Brain microvascular endothelial cell (primary cell): Measurements from ENCODE around the gene ADARB2.

Experiments used
- DNase-seq: peaks from one replicate; pipeline ENCODE4 v3.0.0-alpha.2; 2020
- H3K27ac ChIP-seq: fragments of 250-450 bp; sonication (Bioruptor Pico); 2 replicates; pipeline ENCODE4 v1.5.1; 2020; ENCODE audit warnings: mild to moderate bottlenecking, moderate library complexity
- H3K27me3 ChIP-seq: fragments of 250-450 bp; sonication (Bioruptor Pico); replicated peaks from 2 replicates; pipeline ENCODE4 v1.5.1; 2020; ENCODE audit warnings: mild to moderate bottlenecking
- H3K36me3 ChIP-seq: fragments of 250-450 bp; sonication (Bioruptor Pico); replicated peaks from 2 replicates; pipeline ENCODE4 v1.5.1; 2020; ENCODE audit warnings: mild to moderate bottlenecking
- H3K4me3 ChIP-seq: 2 replicates; pipeline ENCODE4 v1.5.1; 2011; ENCODE audit warnings: low read depth, mild to moderate bottlenecking, control low read depth, low read length, moderate library complexity
- CTCF ChIP-seq: IDR thresholded peaks from 2 replicates; pipeline ENCODE4 v1.5.1; 2011; ENCODE audit warnings: low read depth, mild to moderate bottlenecking, moderate library complexity, low read length, control low read depth, inconsistent platforms; ENCODE audit errors: missing control alignments
- in situ Hi-C: cut with HindIII; loops from 2 replicates; pipeline ENCODE4 v1.10.0; 2017; ENCODE audit warnings: low sequenced_read_pairs, low pct_ligation_motif_present

The ADARB2 gene

GRCh38 chr10:1189166-1190051 is 547.9 kb downstream of the ADARB2 start:
- in situ Hi-C loops: no loop called here
- TF ChIP-seq CTCF: no peak

GRCh38 chr10:1188558-1189135 is 548.7 kb downstream of the ADARB2 start:
- no peak for DNase-seq
- H3K36me3 ChIP-seq: no peaks in the 10 kb centered on the region
- H3K27me3 ChIP-seq: no peaks in the 10 kb centered on the region
- no peak for TF ChIP-seq CTCF
- no peak overlapping the region for H3K4me3 ChIP-seq
- H3K27ac ChIP-seq: no peak overlapping the region
- in situ Hi-C loops: no loop called here

More at GRCh38 chr10:1189166-1190051, 547.9 kb downstream of the ADARB2 start:
- Histone ChIP-seq H3K27me3 (no peaks in the 10 kb centered on the region), H3K36me3 (no peaks in the 10 kb centered on the region), H3K4me3 (no peak overlapping the region), H3K27ac (no peak overlapping the region)
- no peak for DNase-seq

GRCh38 chr10:1187855-1188557 is 549.3 kb downstream of the ADARB2 start:
- H3K4me3 ChIP-seq: no peak overlapping the region
- H3K36me3 ChIP-seq: no peaks in the 10 kb centered on the region
- H3K27ac ChIP-seq: no peak overlapping the region
- in situ Hi-C loops: no loop called here
- no peaks in the 10 kb centered on the region for H3K27me3 ChIP-seq
- DNase-seq: no peak
- no peak for TF ChIP-seq CTCF

GRCh38 chr10:1187151-1187854 is 550.0 kb downstream of the ADARB2 start:
- DNase-seq: no peak
- no peak for TF ChIP-seq CTCF
- in situ Hi-C loops: no loop called here
- no peak overlapping the region for H3K4me3 ChIP-seq
- H3K27me3 ChIP-seq: no peaks in the 10 kb centered on the region
- no peak overlapping the region for H3K27ac ChIP-seq
- H3K36me3 ChIP-seq: no peaks in the 10 kb centered on the region

GRCh38 chr10:1186683-1186990 is 550.7 kb downstream of the ADARB2 start:
- in situ Hi-C loops: no loop called here
- H3K27me3 ChIP-seq: no peaks in the 10 kb centered on the region
- H3K4me3 ChIP-seq: no peak overlapping the region
- no peak overlapping the region for H3K27ac ChIP-seq
- no peak for DNase-seq
- TF ChIP-seq CTCF: no peak
- no peaks in the 10 kb centered on the region for H3K36me3 ChIP-seq
